SK-N-SH (cell line): ENCODE measurements around the gene PSMB4. TPM values are rescaled to one million over a fixed set of nuclear protein-coding genes. Genes with fewer than 3 reads are reported as not detected.

Experiments
- CHD2 ChIP-seq: fragments of 150-350 bp; IDR thresholded peaks from 2 replicates; pipeline ENCODE4 v1.6.1; 2018; ENCODE audit warnings: low read length; ENCODE audit not compliant: partially characterized antibody
- CTCF ChIP-seq: fragments of 200-600 bp; sonication (generic); IDR thresholded peaks from 2 replicates; pipeline ENCODE4 v1.6.1; 2017; ENCODE audit warnings: antibody characterized with exemption, mild to moderate bottlenecking, moderate library complexity
- EZH2phosphoT487 ChIP-seq: fragments of 200-600 bp; sonication (generic); IDR thresholded peaks from 2 replicates; pipeline ENCODE4 v1.6.1; 2017; ENCODE audit warnings: low read depth, mixed run types, mild to moderate bottlenecking, antibody characterized with exemption, moderate library complexity, borderline replicate concordance
- FOSL2 ChIP-seq: IDR thresholded peaks from 2 replicates; pipeline ENCODE4 v1.4.0; 2012; ENCODE audit warnings: low read depth, mild to moderate bottlenecking, moderate library complexity, borderline replicate concordance
- FOXJ3 ChIP-seq: sonication (generic); formaldehyde crosslinking; IDR thresholded peaks from 2 replicates; pipeline ENCODE4 v1.5.1; 2020; ENCODE audit warnings: mild to moderate bottlenecking, missing genetic modification reagents
- GABPA ChIP-seq: IDR thresholded peaks from 2 replicates; pipeline ENCODE4 v1.4.0; 2012; ENCODE audit warnings: low read depth, mild to moderate bottlenecking
- GATA2 ChIP-seq: sonication (generic); formaldehyde crosslinking; IDR thresholded peaks from 2 replicates; pipeline ENCODE4 v1.5.0; 2020; ENCODE audit warnings: mild to moderate bottlenecking, missing genetic modification reagents
- MEF2A ChIP-seq: IDR thresholded peaks from 2 replicates; pipeline ENCODE4 v1.4.0; 2012; ENCODE audit warnings: low read depth, borderline replicate concordance
- MXI1 ChIP-seq: IDR thresholded peaks from 2 replicates; pipeline ENCODE4 v1.6.1; 2012; ENCODE audit warnings: mild to moderate bottlenecking, low read depth, low read length, improper control_type of control experiment
- POLR2AphosphoS5 ChIP-seq: IDR thresholded peaks from 2 replicates; pipeline ENCODE4 v1.6.1; 2012; ENCODE audit warnings: low read depth, low read length
- RCOR1 ChIP-seq: fragments of 150-350 bp; IDR thresholded peaks from 2 replicates; pipeline ENCODE4 v1.6.1; 2017; ENCODE audit warnings: antibody characterized with exemption, low read length
- RFX5 ChIP-seq: IDR thresholded peaks from 2 replicates; pipeline ENCODE4 v1.6.1; 2012; ENCODE audit warnings: mild to moderate bottlenecking, improper control_type of control experiment, low read length
- TAF1 ChIP-seq: IDR thresholded peaks from 2 replicates; pipeline ENCODE4 v1.6.1; 2012; ENCODE audit warnings: low read depth, mild to moderate bottlenecking, low read length, moderate library complexity, borderline replicate concordance
- TCF12 ChIP-seq: IDR thresholded peaks from 2 replicates; pipeline ENCODE4 v1.4.0; 2012
- TEAD4 ChIP-seq: IDR thresholded peaks from 2 replicates; pipeline ENCODE4 v1.4.0; 2012; ENCODE audit warnings: mild to moderate bottlenecking, borderline replicate concordance; ENCODE audit not compliant: insufficient read depth
- YY1 ChIP-seq: IDR thresholded peaks from 2 replicates; pipeline ENCODE4 v1.4.0; 2012; ENCODE audit warnings: low read depth, mild to moderate bottlenecking
- ZBTB33 ChIP-seq: IDR thresholded peaks from 2 replicates; pipeline ENCODE4 v1.4.0; 2012; ENCODE audit warnings: low read depth, borderline replicate concordance
- polyA plus RNA-seq, 3 experiments: library from polyadenylated mRNA; depleted of rRNA; stranded (reverse); fragments of >200 nt; gene quantifications; 2 replicates each; pipeline ENCODE4 v1.2.3, GENCODE V29; 2012
- TF ChIP-seq, protein P1 (sequence below): fragments of 150-350 bp; IDR thresholded peaks from 2 replicates; pipeline ENCODE4 v1.6.1; 2016; ENCODE audit warnings: mild to moderate bottlenecking, low read depth, low read length
- TF ChIP-seq, protein P2 (sequence below): fragments of 150-350 bp; IDR thresholded peaks from 2 replicates; pipeline ENCODE4 v1.6.1; 2017; ENCODE audit warnings: antibody characterized with exemption, low read length, low read depth, borderline replicate concordance
- TF ChIP-seq, protein P3 (sequence below): IDR thresholded peaks from 2 replicates; pipeline ENCODE4 v1.4.0; 2012; ENCODE audit warnings: low read depth

PSMB4 gene
- polyA plus RNA-seq, 1 of the 3 experiments (the other 2 are of a cell fraction) = 716 TPM

DNA sequence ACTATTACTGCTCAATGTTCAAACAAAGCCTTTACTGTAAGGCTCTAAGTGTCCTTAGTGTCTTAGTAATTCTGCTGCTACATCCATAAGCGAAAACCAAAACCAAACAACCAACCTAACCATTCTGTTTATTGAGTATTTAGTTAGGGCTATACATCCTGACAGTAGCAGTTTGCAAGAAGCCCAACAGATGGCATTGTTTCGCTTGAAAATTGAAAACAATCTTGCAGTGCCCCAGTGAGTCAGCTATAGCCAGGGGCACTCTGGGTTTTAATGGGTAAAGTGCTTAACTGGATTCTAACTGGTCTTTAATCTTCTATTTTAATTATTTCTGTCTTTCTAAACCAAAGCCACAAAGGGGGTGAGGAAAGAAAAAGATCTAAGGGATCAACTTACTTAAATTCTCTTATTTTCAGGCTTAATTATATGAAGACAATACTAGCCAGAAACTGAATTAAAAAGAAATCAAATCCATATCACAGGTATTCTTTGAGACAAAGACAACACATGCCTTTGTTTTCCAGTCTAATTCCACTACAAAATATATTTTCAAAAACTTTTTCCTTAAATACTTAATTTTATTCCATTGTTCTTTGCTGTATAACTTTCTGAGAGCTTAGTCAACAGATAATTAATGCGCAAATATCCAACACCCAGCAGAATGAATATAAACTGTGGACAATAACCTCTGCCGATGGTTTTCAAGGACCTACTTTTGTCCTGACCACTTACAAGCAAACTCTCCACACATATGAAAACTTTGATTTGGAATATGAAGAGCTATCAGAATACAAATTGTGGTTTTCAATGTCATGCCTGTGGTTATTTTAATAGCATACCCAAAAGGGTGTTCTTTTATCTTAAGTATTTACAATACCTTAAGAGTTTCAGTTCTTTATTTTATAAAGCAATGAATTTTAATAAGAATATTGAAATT is 44.7 kb downstream of the PSMB4 start (continued):
- TF ChIP-seq TAF1 (no peak), RFX5 (peak; percentile 71; the same call in 1 of the 2 replicates), FOSL2 (peak; percentile 55; the same call in 1 of the 2 replicates), GATA2 (CRISPR knock-in tag) (no peak), CTCF (peak; percentile 85), GABPA (no peak), ZBTB33 (no peak), FOXJ3 (no peak), MEF2A (no peak), POLR2AphosphoS5 (no peak; the same call in 1 of the 2 replicates), RCOR1 (no peak; the same call in 1 of the 2 replicates), YY1 (no peak), MXI1 (0 out of 2 replicates have a peak, but pooled peaks have one; percentile 18), TCF12 (peak; percentile 12; the same call in 1 of the 2 replicates), EZH2phosphoT487 (no peak), CHD2 (no peak), TEAD4 (no peak)
- TF ChIP-seq, protein P1, sequence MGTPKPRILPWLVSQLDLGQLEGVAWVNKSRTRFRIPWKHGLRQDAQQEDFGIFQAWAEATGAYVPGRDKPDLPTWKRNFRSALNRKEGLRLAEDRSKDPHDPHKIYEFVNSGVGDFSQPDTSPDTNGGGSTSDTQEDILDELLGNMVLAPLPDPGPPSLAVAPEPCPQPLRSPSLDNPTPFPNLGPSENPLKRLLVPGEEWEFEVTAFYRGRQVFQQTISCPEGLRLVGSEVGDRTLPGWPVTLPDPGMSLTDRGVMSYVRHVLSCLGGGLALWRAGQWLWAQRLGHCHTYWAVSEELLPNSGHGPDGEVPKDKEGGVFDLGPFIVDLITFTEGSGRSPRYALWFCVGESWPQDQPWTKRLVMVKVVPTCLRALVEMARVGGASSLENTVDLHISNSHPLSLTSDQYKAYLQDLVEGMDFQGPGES = no peak
- TF ChIP-seq, protein P2, sequence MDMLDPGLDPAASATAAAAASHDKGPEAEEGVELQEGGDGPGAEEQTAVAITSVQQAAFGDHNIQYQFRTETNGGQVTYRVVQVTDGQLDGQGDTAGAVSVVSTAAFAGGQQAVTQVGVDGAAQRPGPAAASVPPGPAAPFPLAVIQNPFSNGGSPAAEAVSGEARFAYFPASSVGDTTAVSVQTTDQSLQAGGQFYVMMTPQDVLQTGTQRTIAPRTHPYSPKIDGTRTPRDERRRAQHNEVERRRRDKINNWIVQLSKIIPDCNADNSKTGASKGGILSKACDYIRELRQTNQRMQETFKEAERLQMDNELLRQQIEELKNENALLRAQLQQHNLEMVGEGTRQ = no peak
- TF ChIP-seq, protein P3, sequence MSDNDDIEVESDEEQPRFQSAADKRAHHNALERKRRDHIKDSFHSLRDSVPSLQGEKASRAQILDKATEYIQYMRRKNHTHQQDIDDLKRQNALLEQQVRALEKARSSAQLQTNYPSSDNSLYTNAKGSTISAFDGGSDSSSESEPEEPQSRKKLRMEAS = no peak
